NCI-H1930 (cell line): ENCODE measurements around the gene DNAAF5.

Source experiments
- DNase-seq, 2 experiments: peaks; one replicate each; lab custom pipeline; 2025; lab: John Stamatoyannopoulos, UW

DNAAF5 gene

DNA sequence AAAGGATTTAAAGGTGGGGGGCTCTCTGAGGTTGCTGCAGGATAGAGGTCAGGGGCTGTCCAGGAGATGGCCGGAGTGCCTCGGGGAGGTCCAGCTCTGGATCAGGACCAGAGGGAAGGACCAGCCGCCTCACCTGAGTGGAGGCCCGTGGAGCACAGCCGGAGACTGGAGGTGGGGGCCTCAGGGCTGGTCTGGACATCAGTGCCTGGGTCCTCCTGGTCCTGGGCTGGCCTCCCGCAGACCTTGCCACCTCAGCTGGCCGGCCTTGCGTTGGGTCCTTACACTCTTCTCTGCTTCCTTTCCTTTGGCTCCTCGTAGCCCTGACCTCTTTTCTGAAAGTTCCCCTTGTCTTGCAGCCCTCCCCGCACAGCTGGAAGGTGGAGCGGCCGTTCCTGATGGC is 107.8 kb downstream of the DNAAF5 start:
- no peak for DNase-seq

GRCh38 chr7:835021-835420 is 108.5 kb downstream of the DNAAF5 start:
- DNase-seq = no peak

DNA sequence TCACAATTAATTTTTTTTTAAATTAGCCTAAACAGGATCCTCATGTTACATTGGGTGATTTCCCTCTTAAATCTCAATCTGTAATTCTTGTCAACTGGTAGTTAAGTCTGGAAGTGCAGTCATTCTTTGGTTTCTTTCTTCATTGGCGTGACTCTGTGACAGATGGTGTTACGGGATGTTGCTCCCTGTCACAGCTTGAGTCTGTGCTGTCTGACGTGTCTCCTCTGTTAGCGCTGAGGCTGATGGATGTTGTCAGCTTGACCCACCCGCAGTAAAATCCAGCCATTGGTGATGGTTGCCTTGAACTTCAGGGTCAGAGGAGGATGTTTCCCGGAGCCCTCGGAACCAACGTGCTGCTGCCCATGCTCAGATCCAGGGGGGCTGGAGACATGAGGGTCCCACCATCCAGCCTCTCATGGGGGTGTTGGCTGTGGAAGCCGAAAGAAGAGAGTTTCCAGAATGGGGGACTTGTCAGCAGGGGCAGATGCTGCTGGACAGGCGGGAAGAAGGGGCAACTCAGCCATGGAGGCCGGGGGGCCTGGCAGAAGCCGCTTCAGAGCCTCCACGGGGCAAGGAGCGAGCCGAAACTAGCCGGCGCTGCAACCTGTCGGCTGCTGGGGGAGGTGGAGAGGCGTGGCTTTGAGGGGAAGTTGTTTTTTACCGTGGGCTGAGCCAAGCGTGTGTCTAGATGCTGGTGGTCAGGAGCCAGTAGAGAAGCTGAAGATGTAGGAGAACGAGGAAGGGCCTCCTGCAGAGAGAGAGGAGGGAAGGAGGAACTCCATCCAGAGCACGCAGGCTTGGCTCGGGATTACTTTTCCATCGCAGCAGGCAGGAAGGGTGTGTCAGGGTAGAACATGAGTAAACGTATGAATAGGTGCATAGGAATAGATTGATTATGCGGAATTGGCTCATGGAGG is 109.2 kb downstream of the DNAAF5 start:
- no peak for DNase-seq
